Measurements from ENCODE around the gene KLHL34.

GRCh38 chrX:21700275-21700674, 42.1 kb upstream of the KLHL34 start:
- TF ChIP-seq EZH2 (IDR thresholded peaks at IDR 0.05) (no peak), POLR2AphosphoS5 (IDR thresholded peaks at IDR 0.05; ENCODE audit: borderline replicate concordance, low read depth, low read length) (no peak), FOXP2 (optimal IDR thresholded peaks at IDR 0.05; ENCODE audit: control extremely low read depth, extremely low read length, insufficient read depth) (no peak)

All from SK-N-MC (cell line).